Nucleus accumbens (tissue), 56 donors: ENCODE measurements around the gene FBLN2.

Source experiments
- DNase-seq, 56 donors: peaks; one replicate each; lab custom pipeline; 2025; lab: John Stamatoyannopoulos, UW

The FBLN2 gene

DNA sequence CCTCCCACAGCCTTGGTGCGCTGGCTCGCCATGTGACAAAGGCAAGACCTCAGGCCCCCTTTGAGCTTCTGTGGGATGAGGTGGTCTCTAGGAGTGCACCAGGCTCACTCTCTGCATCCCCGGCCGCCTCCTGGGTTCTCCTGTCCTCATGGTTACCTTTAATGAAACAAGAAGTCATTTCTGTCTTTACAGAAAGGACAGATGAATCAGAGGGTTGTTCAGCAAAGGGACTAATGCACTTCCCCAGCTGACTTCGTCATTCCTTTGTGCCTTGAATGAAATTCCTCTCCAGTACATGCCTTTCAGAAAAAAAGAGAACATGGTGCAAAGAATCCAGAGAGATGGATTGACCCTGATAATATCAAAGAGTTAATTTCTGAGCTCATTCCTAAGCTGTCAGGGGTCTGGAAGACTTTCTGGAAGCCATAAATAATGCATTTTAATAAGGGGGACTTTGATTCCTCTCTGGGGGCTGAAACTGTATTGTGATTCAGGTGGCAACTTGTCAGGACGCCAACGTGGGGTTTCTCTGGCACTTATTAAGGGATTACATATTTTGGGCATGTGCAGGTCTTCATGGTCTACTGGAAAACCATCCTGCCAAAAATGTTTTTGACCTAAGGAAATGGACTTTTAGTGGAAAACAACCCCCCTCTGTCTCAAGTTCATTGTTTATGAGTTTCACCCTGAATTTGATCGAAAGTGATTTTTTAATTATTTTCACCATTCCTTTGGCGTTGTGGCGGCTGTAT lies 122.7 kb downstream of the FBLN2 start:
- DNase-seq = no peak

DNA sequence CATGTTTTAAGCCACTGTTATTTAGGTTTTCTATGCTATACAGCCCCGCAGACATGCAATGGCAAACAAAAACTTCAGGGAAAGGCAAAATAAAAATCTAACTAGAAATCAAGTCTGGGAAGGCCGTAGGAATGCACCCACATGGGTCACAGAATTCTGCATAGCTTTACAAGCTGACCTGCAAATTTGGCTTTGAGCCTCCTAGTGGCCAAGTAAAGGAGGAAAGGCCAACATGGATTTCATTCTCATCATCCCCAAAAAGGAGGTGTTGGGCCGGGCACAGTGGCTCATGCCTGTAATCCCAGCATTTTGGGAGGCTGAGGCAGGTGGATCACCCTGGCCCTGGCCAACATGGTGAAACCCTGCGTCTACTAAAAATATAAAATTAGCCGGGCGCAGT lies 124.3 kb downstream of the FBLN2 start:
- DNase-seq = no peak

DNA sequence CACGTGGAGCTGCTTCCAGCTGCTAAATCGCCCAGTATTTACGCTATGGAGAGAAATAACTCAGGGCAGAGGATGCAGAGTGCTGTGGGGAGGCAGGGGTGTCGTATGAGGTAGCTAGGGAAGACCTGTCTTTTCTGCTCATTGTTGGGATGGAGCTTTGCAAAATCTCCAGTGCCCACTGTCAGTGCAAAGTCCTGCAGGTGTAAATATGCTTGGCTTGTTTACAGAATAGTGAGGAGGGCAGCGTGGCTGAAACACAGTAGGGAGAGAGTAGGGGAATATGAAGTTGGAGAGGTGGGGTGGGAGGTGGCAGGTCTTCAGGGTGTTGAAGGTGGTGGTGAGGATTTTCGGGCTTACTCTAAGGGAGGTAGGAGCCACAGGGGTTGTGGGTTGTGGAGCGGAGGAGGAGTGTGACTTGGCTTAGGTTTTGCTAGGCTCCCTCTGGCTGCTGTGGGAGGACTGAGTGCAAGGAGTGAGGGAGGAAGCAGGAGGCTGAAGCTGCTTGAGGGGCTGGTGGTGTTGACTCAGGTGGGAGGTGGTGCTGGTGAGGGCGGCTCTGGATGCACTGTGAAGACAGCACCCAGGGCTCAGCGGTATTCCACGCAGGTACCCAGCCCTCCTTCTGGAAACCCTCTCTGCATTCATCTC lies 125.7 kb downstream of the FBLN2 start:
- DNase-seq = peak in 3 of 56 donors; percentile 13 to 25 (median 18)

DNA sequence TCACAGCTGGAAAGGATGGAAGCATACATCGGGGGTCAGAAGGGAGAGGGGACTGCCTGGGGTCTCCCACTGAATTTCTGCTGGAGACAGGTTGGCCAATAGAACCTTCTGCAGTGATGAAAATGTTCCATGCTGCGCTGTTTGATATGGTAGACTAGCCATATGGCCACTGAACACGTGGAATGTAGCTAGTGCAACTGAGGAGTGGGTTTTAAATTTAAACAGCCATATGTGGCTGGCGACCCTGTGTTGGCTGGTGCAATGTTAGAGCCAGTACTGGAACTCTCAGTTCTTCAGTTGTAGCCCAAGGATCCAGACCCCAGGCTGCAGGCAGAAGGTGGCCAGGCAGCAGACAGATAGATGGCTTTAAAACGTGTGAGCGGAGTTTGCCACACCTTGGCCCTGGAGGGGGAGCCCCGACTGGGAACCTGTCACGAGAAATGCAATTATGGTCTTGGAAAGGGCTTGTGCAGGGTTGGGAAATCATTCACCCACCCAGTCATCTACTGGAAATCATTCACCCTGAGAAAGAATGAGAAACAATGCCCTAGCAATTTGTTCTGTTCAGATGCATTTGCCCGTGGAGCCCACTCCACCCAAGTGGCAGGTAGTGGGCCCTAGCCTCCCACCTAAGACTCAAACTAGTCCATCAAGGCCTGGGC lies 127.6 kb downstream of the FBLN2 start:
- no peak for DNase-seq

DNA sequence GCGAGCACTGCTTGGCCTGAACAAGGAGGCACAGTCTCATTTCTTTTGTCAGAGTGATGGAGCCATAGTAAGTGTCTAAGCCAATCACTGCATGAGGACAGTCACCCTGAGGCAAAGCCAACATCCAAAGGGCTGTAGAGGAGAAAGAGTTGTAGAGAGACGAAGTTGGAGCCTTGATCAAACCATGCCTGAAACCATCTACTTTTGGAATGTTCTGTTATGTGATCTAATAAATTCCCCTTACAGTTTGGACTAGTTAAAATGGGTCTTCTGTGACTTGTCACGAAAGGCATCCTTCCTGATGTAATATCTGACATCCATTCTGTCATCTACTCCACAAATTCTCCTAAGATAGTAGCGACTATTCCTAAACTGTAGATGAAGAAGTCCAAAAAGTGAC lies 128.3 kb downstream of the FBLN2 start:
- no peak for DNase-seq

DNA sequence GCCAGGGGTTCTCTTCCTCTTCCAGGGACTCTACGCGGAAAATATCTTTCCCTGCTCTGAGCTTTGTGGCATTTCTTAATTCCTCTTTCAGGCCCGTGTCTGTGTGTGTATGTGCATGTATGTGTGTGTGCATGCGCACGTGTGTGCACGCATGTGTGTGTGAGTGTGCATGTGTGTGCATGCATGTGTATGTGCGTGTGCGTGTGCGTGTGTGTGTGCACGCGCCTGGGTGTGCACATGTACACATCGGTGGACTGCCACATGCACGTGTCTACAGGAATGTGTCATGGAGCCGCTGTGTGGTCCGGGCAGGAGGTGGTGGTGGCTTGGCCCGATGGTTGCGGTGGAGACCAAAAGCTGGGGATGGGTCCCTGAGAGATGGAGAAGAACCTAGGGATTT lies 133.0 kb downstream of the FBLN2 start:
- no peak for DNase-seq

DNA sequence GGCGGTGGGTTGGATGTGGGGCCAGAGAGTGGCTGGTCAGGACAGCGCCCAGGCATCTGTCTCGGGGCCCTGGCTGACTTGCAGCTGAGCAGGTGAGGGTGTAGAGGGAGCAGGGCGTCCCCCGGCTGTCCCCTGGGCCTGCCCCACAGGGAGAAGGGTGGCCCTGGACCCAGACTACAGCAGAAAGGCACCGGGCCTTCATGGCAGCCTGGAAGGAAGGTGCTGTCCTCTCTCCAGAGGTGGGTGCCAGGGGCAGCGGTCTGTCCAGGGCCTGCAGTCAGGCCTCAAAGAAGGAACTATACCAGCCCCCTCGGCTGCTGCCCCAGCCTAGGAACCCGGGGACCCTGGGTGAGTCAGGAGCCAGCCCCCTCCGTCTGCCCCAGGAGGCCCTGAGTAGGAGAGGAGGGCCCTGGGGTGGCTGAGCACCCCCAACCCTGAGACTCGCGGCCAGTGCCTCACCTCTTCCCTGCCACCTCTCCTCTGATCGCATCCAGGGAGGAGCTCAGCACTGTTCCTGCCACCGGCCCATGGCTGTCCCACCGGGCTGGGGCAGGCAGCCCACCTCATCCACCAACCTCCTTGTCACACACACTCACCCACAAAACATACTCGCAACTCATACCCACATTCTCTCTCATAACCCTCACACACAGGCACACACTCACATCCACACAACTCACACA lies 133.5 kb downstream of the FBLN2 start:
- no peak for DNase-seq

DNA sequence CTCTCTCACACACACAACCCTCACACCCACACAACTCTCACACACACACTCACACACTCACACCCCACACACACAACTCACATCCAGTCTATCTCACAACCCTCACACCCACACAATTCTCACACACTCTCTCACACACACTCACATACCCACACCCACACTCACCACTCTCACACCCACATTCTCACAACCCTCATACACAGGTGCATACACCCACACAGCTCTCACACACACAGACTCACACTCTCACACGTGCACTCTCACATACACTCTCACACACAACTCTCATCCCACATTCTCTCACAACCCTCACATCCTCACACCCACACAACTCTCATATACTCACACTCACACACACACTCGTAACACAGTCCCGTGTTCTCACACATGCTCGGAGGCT lies 134.4 kb downstream of the FBLN2 start:
- DNase-seq = no peak

DNA sequence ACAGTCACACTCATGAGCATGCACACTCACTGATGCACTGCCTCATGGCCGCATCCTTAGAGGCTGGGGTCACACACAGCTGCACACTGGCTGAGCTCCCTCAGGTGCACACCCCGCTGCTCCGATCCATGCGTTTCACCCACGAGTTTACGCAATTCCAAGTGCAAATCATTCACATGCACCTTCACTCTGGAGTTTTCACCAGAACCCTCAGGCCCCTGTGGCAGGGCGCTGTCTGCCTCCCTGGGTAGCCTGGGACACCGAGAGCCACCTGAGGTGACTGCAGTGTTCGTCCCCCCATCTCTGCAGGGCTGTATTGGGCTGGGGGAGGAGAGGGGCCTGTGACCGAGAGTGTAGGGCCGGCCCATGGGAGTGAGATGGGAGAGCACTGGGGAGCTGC lies 134.8 kb downstream of the FBLN2 start:
- DNase-seq = no peak

DNA sequence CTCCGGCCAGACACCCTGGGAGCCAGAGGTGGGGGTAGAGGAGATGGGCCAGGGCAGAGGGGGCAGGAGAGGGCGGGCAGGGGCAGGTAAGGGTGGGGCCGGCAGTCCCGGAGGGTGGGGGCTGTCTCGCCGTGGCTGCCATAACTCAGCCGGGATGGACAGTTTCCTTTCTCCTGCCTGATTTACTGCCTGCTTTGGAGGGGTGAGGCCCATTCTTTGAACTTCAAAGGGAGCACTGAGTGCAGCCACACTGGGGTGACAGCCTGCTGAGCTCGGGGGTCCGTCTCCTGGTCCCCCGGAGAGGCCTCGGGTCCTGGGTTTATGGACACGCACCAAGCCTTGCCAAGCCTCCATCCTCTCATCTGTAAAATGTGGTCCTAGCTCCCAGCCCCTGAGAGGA lies 135.4 kb downstream of the FBLN2 start:
- no peak for DNase-seq

DNA sequence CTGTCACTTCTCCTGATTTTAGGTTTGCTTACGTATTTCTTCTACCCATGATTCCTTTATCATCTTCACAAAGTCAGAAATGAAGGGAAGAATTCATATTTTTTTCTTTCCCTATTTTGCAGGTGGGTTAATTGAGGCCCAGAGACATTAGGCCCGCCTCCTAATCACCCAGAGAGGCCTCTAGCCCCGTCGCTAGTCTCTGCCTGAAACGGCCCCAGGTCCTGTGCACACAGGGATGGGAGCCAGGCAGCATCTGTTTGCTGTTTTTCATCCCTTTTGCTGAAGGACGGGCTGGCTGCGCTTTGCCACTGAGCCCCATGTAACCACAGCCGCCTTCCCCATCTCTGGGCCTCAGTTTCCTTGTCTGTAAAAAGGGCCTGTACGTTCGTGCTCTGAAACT lies 135.9 kb downstream of the FBLN2 start:
- no peak for DNase-seq

DNA sequence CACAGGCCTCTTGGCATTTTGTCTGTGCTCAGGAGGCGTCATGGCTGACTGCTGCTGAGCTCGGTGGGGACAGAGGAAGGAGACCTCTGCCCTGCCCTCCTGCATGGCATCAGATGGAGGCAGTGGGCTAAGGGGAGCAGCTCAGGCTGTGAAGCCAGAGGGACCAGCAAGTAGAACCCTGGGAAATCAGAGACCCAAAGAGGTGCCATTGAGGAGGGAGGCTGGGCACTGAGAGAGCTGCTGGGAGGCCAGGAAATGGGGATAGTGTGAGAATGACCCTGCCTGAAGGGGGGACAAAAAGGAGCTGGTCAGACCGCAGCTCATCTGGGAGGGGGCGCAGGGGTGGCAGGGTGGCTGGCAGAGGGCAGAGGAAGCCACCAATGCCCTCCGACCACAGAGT lies 136.8 kb downstream of the FBLN2 start:
- DNase-seq = no peak

DNA sequence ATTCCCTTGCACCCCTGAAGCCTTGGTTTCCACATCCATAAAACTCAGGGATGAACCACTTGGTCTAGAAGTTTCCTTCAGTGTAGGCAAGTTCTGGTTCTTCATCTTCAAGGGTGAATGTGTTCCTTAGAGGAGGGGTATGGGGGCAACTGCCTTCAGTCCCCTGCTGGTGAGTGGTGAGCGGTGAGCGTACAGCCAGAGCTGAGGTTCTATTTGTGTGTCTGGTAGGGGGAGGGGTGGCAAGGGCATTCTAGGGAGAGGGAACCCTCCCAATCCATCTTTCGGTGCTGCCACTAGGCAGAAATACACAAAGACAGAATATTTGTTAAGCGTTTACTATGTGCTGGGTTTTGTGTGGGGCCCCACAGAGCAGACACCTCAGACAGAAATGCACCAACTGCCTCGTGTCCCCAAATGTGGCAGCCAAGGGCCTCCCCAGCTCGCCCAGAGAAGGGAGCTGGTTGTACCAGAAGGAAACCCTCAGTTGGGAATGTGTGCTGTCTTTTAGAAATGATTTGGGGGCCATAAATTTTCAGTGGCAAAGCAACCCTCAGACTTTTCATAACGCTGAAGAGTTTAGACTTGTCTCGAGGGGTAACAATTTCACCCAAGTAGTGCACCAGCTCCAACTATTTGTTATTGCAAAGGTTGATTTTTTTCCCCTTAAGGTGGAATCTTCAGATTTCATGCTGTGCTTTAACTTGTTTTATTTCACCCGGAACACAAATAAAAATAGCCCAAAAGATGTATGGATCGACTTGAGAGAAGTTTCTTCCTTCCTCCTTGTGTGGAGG lies 137.6 kb downstream of the FBLN2 start:
- DNase-seq = no peak

DNA sequence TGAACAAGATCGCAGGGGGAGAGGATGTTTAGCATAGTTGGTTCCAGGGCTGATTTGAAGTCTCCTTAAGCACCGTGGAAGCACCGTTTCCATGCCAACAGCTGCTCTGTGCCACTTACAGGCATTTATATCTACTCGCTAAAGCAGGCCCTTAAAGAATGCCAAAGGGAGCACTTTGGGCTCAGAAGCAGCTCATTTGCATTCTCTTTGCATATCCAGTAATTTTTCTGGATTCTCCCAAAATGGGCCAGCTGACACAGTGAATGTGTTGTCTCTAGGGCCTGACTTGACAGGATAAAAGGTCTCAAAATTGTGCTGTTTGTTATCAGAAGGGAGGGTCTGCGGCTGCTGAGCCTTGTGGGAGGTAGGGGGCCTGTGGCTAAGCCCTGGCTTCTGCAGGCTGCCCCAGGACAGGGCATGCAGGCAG lies 138.6 kb downstream of the FBLN2 start:
- DNase-seq = peak in 40 of 56 donors; percentile 1 to 76 (median 32)
